Neuronal stem cell (in vitro differentiated cells): ENCODE measurements around the gene BRIP1.

Experiments
- DNase-seq: peaks from one replicate; pipeline ENCODE4 v3.0.0-alpha.2; 2013; ENCODE audit warnings: low spot score
- H2AFZ ChIP-seq: one replicate; pipeline ENCODE4 v1.6.1; 2013; ENCODE audit warnings: mild to moderate bottlenecking, low read length, inconsistent platforms
- H2AK5ac ChIP-seq: 2 replicates; pipeline ENCODE4 v1.6.1; 2013; ENCODE audit warnings: low read depth, mild to moderate bottlenecking, inconsistent platforms, low read length, moderate library complexity, mixed read lengths
- H2BK120ac ChIP-seq: 2 replicates; pipeline ENCODE4 v1.6.1; 2013; ENCODE audit warnings: low read depth, mild to moderate bottlenecking, inconsistent platforms, low read length, moderate library complexity, mixed read lengths
- H2BK12ac ChIP-seq: one replicate; pipeline ENCODE4 v1.6.1; 2013; ENCODE audit warnings: low read length, inconsistent platforms
- H2BK15ac ChIP-seq: 2 replicates; pipeline ENCODE4 v1.6.1; 2013; ENCODE audit warnings: mild to moderate bottlenecking, low read length, inconsistent platforms, mixed read lengths
- H2BK5ac ChIP-seq: one replicate; pipeline ENCODE4 v1.6.1; 2013; ENCODE audit warnings: inconsistent platforms, mild to moderate bottlenecking, low read length, moderate library complexity
- H3K14ac ChIP-seq: one replicate; pipeline ENCODE4 v1.6.1; 2013; ENCODE audit warnings: low read length, inconsistent platforms
- H3K18ac ChIP-seq: 2 replicates; pipeline ENCODE4 v1.6.1; 2013; ENCODE audit warnings: low read length, inconsistent platforms
- H3K23ac ChIP-seq: 2 replicates; pipeline ENCODE4 v1.6.1; 2013; ENCODE audit warnings: low read depth, mild to moderate bottlenecking, mixed read lengths, low read length, inconsistent platforms; ENCODE audit not compliant: poor library complexity
- H3K27ac ChIP-seq: replicated peaks from 3 replicates; pipeline ENCODE4 v1.5.1; 2013; ENCODE audit warnings: low read length, inconsistent platforms
- H3K27me3 ChIP-seq, 3 experiments: 2 replicates each; pipeline ENCODE4 v1.6.1; 2013; ENCODE audit warnings: low read length in 3 of 3, mild to moderate bottlenecking in 2 of 3, inconsistent platforms in 1 of 3, low read depth in 1 of 3, mixed read lengths in 1 of 3, moderate library complexity in 1 of 3; ENCODE audit not compliant: control insufficient read depth in 3 of 3, insufficient read depth in 3 of 3
- H3K36me3 ChIP-seq, 2 donors: replicated peaks in 1 of 2; 2 replicates each; pipeline ENCODE4 v1.6.1; 2013; ENCODE audit warnings: low read length in 2 of 2; ENCODE audit not compliant: control insufficient read depth in 2 of 2, insufficient read depth in 2 of 2
- H3K4ac ChIP-seq: 2 replicates; pipeline ENCODE4 v1.6.1; 2013; ENCODE audit warnings: inconsistent platforms, mild to moderate bottlenecking, low read length, moderate library complexity
- H3K4me1 ChIP-seq, 2 donors: 1 replicate in 1 of 2; 2 replicates in 1 of 2; pipeline ENCODE4 v1.6.1; 2013; ENCODE audit warnings: low read length in 2 of 2, low read depth in 1 of 2; ENCODE audit not compliant: control insufficient read depth in 2 of 2, insufficient read depth in 1 of 2
- H3K4me2 ChIP-seq: one replicate; pipeline ENCODE4 v1.6.1; 2013; ENCODE audit warnings: mild to moderate bottlenecking, low read length, inconsistent platforms; ENCODE audit not compliant: insufficient read depth, poor library complexity, severe bottlenecking
- H3K4me3 ChIP-seq, 2 donors: 2 replicates each; pipeline ENCODE4 v1.5.1; 2013; ENCODE audit warnings: low read length in 2 of 2, mild to moderate bottlenecking in 2 of 2, inconsistent platforms in 1 of 2, moderate library complexity in 1 of 2
- H3K79me1 ChIP-seq: one replicate; pipeline ENCODE4 v1.6.1; 2013; ENCODE audit warnings: low read depth, mild to moderate bottlenecking, inconsistent platforms, low read length, moderate library complexity
- H3K9ac ChIP-seq: one replicate; pipeline ENCODE4 v1.6.1; 2013; ENCODE audit warnings: mild to moderate bottlenecking, low read depth, low read length, inconsistent platforms; ENCODE audit not compliant: poor library complexity
- H3K9me3 ChIP-seq, 2 donors: replicated peaks in 1 of 2; 2 replicates each; pipeline versions ENCODE3 to v1.6.1; 2013; ENCODE audit warnings: low read length in 2 of 2, mild to moderate bottlenecking in 2 of 2, inconsistent platforms in 1 of 2, low read depth in 1 of 2, mixed read lengths in 1 of 2, moderate library complexity in 1 of 2; ENCODE audit not compliant: control insufficient read depth in 2 of 2, insufficient read depth in 1 of 2
- H4K8ac ChIP-seq: one replicate; pipeline ENCODE4 v1.6.1; 2013; ENCODE audit warnings: low read depth, mild to moderate bottlenecking, inconsistent platforms, low read length, moderate library complexity
- H4K91ac ChIP-seq: one replicate; pipeline ENCODE4 v1.6.1; 2013; ENCODE audit warnings: low read length, low read depth, mild to moderate bottlenecking, inconsistent platforms; ENCODE audit not compliant: poor library complexity
- WGBS, 2 donors: extraction: QIAGEN DNeasy Blood & Tissue Kit; methylation state at CpG; one replicate each; pipeline ENCODE4 v1.1.7; 2013; ENCODE audit warnings: missing lambda C conversion rate in 2 of 2, mixed read lengths in 1 of 2; ENCODE audit not compliant: insufficient read length in 2 of 2, insufficient replicate concordance in 1 of 2; ENCODE audit errors: extremely low coverage in 2 of 2; 5-methylcytosine and 5-hydroxymethylcytosine counted together

The BRIP1 gene

DNA sequence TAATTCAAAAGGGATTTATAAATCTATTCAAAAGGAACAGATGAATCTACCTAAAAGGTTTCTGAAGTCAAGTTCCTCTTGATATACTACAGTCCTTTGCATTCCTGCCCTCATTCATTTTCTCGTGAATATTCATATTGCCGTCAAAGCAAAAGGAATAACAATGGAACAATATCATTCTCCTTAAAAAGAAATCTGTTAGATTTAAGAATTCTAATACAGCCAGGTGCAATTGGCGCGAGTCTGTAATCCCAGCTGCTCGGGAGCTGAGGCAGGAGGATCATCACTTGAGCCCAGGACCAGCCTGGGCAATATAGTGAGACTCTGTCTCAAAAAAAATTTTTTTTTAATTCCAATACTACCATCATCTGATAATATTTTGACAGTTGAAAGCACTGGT, 130.3 kb downstream of the BRIP1 start:
- Histone ChIP-seq H3K27ac (no peak overlapping the region), H2BK12ac (no peak overlapping the region), H3K23ac (no peak overlapping the region), H3K4ac (no peak overlapping the region), H2BK120ac (no peak overlapping the region), H3K4me1 (no peaks in the 10 kb centered on the region), H2AK5ac (no peak overlapping the region), H2BK5ac (no peak overlapping the region), H3K27me3 (no peaks in the 10 kb centered on the region), H2BK15ac (no peak overlapping the region), H4K8ac (no peak overlapping the region), H3K4me2 (no peak overlapping the region), H4K91ac (no peak overlapping the region), H3K79me1 (no peaks in the 10 kb centered on the region), H3K9me3 (peaks cover 1 to 9% of the 10 kb centered on the region in 2 donors), H2AFZ (no peak overlapping the region), H3K18ac (no peak overlapping the region), H3K14ac (no peak overlapping the region), H3K9ac (no peak overlapping the region), H3K36me3 (peaks cover 3 to 71% of the 10 kb centered on the region in 2 donors), H3K4me3 (no peak overlapping the region)
- no peak for DNase-seq
- WGBS, 2 donors, result no CpG with 5 or more reads among the region's 5 CpGs

DNA sequence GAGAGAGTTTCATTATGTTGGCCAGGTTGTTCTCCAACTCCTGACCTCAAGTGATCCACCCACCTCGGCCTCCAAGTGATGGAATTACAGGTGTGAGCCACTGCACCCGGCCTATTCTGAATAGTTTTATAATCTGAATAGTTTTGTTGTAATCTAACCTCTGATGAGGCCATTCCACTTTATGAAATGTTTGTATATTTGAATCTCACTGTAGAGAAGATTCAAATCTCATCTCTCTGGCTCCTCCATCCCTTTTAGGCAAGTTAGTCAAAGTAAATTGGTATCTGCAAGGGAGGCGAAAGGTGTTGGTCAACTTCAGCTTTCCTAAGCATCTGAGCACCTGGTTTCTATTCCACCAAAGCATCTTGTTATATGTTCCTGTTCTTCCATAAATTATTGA, 131.2 kb downstream of the BRIP1 start:
- no peak overlapping the region for H2BK5ac ChIP-seq

GRCh38 chr17:61731330-61731729, 132.0 kb downstream of the BRIP1 start:
- no peak overlapping the region for H3K4me2 ChIP-seq
- H2AK5ac ChIP-seq, result no peak overlapping the region
- no peak overlapping the region for H4K91ac ChIP-seq
- H3K4me3 ChIP-seq, result no peak overlapping the region
- H3K18ac ChIP-seq, result no peak overlapping the region
- H2BK120ac ChIP-seq, result no peak overlapping the region
- H3K4me1 ChIP-seq, result no peaks in the 10 kb centered on the region
- no peak overlapping the region for H2BK12ac ChIP-seq
- no peak overlapping the region for H3K23ac ChIP-seq
- H3K36me3 ChIP-seq, result peaks cover 3 to 64% of the 10 kb centered on the region in 2 donors
- no peak overlapping the region for H4K8ac ChIP-seq
- no peak overlapping the region for H3K27ac ChIP-seq
- H2BK5ac ChIP-seq, result no peak overlapping the region
- DNase-seq, result no peak
- no peak overlapping the region for H3K4ac ChIP-seq
- no peaks in the 10 kb centered on the region for H3K79me1 ChIP-seq
- no peaks in the 10 kb centered on the region for H3K9me3 ChIP-seq
- H3K9ac ChIP-seq, result no peak overlapping the region
- no peak overlapping the region for H2AFZ ChIP-seq
- H2BK15ac ChIP-seq, result no peak overlapping the region
- H3K27me3 ChIP-seq, result no peaks in the 10 kb centered on the region
- no peak overlapping the region for H3K14ac ChIP-seq

More for the DNA sequence above, 131.2 kb downstream of the BRIP1 start:
- Histone ChIP-seq H3K18ac (no peak overlapping the region), H4K8ac (no peak overlapping the region), H2BK12ac (no peak overlapping the region), H2AK5ac (no peak overlapping the region), H3K9me3 (peaks cover 0 to 2% of the 10 kb centered on the region in 2 donors), H3K27ac (no peak overlapping the region), H3K4me2 (no peak overlapping the region), H3K4me1 (no peaks in the 10 kb centered on the region), H2BK120ac (no peak overlapping the region), H3K79me1 (no peaks in the 10 kb centered on the region), H2BK15ac (no peak overlapping the region), H3K23ac (no peak overlapping the region), H3K36me3 (peaks cover 3 to 67% of the 10 kb centered on the region in 2 donors), H3K9ac (no peak overlapping the region), H3K27me3 (no peaks in the 10 kb centered on the region), H3K14ac (no peak overlapping the region), H2AFZ (no peak overlapping the region), H3K4me3 (no peak overlapping the region), H3K4ac (no peak overlapping the region), H4K91ac (no peak overlapping the region)
- DNase-seq, result no peak
- WGBS, 2 donors, result no CpG with 5 or more reads among the region's 3 CpGs

- Histone ChIP-seq H3K4me1 (no peaks in the 10 kb centered on the region), H3K4me2 (no peak overlapping the region), H2BK120ac (no peak overlapping the region), H2AFZ (no peak overlapping the region), H3K14ac (no peak overlapping the region), H3K4ac (no peak overlapping the region), H3K36me3 (peaks cover 3 to 65% of the 10 kb centered on the region in 2 donors), H3K9me3 (no peaks in the 10 kb centered on the region), H4K91ac (no peak overlapping the region), H4K8ac (no peak overlapping the region), H2AK5ac (no peak overlapping the region), H3K27me3 (no peaks in the 10 kb centered on the region), H3K18ac (no peak overlapping the region), H3K9ac (no peak overlapping the region), H3K79me1 (no peaks in the 10 kb centered on the region), H2BK12ac (no peak overlapping the region), H2BK5ac (no peak overlapping the region), H3K4me3 (no peak overlapping the region), H3K23ac (no peak overlapping the region), H3K27ac (no peak overlapping the region), H2BK15ac (no peak overlapping the region)
- no CpG with 5 or more reads among the region's 5 CpGs for WGBS, 2 donors
- no peak for DNase-seq
Measured at GRCh38 chr17:61729690-61730268, 133.5 kb downstream of the BRIP1 start.
